Putamen (tissue), 1 donor: Measurements from ENCODE around the gene PTPA.
"Not testable (repeated sequence)": the region's sequence is repeated elsewhere in the genome, so short reads cannot be mapped to it uniquely, and the experiment has no call there.

Source experiments
- DNase-seq: peaks from one replicate; pipeline ENCODE4 v3.0.0-alpha.2; 2016; ENCODE audit warnings: low spot score

PTPA gene

GRCh38 chr9:129109952-129110739 is 1.1 kb upstream of the PTPA start:
- no peak for DNase-seq

- no peak for DNase-seq
Observed at GRCh38 chr9:129111528-129112151, 425 bp downstream of the PTPA start.

GRCh38 chr9:129112526-129112925 is 1.3 kb downstream of the PTPA start:
- DNase-seq, result not testable (repeated sequence)

GRCh38 chr9:129113645-129114304 is 2.6 kb downstream of the PTPA start:
- DNase-seq, result no peak

- DNase-seq, result no peak
Observed at GRCh38 chr9:129118799-129119198, 7.6 kb downstream of the PTPA start.

- DNase-seq, result peak; percentile 65
Observed at GRCh38 chr9:129121483-129121882, 10.3 kb downstream of the PTPA start.

- DNase-seq, result no peak
Observed at GRCh38 chr9:129122133-129122532, 10.9 kb downstream of the PTPA start.

- DNase-seq, result not testable (repeated sequence)
Observed at GRCh38 chr9:129122976-129123375, 11.8 kb downstream of the PTPA start.

- DNase-seq, result no peak
Observed at GRCh38 chr9:129124506-129125069, 13.4 kb downstream of the PTPA start.

- no peak for DNase-seq
Observed at GRCh38 chr9:129125478-129125877, 14.3 kb downstream of the PTPA start.

GRCh38 chr9:129126749-129127618 is 15.8 kb downstream of the PTPA start:
- no peak for DNase-seq

GRCh38 chr9:129128689-129129088 is 17.5 kb downstream of the PTPA start:
- DNase-seq, result no peak

GRCh38 chr9:129130271-129130670 is 19.1 kb downstream of the PTPA start:
- not testable (repeated sequence) for DNase-seq

GRCh38 chr9:129130791-129131190 is 19.6 kb downstream of the PTPA start:
- DNase-seq, result no peak

GRCh38 chr9:129131300-129132145 is 20.3 kb downstream of the PTPA start:
- DNase-seq, result no peak

- DNase-seq, result no peak
Observed at GRCh38 chr9:129133082-129133481, 21.9 kb downstream of the PTPA start.

- DNase-seq, result no peak
Observed at GRCh38 chr9:129135476-129135875, 24.3 kb downstream of the PTPA start.

GRCh38 chr9:129136446-129137035 is 25.3 kb downstream of the PTPA start:
- no peak for DNase-seq

GRCh38 chr9:129137292-129138143 is 26.3 kb downstream of the PTPA start:
- no peak for DNase-seq

GRCh38 chr9:129138144-129138462 is 26.9 kb downstream of the PTPA start:
- no peak for DNase-seq
